ENCODE results near the gene FALEC. TPM values are rescaled to one million over a fixed set of nuclear protein-coding genes. Genes with fewer than 3 reads are reported as not detected.

Gene FALEC
- total RNA-seq, 1 experiment from 2014 or later = 1.0 TPM

DNA sequence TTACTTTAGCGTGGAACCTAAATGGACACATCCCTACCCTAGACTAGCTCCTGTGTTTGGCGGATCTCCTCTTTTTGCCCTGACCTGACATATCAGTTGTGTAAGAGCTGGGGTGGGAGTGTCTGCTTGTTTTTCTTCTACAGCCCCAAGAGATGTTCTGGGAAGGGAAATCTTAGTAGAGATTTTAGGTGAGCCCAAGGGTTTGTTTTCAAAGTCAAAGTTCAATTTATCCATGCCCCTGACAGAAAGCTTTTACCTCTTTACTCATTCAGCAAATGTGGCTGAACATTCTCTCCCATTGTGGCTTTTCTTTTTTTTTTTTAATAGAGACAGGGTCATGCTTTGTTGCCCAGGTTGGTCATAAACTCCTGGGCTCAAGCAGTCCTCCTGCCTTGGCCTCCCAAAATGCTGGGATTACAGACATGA is 35.6 kb upstream of the FALEC start:
- no TSS peak for BruUV-seq (replicated peaks)
- Histone ChIP-seq H3K36me3 (ENCODE audit: control insufficient read depth, insufficient read depth, low read length) (no peaks in the 10 kb centered on the region), H3K4me3 (ENCODE audit: low read depth in 2 of 2, low read length in 2 of 2) (no peak overlapping the region), H3K4me1 (ENCODE audit: control insufficient read depth, insufficient read depth, low read length) (no peaks in the 10 kb centered on the region), H3K27ac (ENCODE audit: low read length) (no peak overlapping the region), H3K27me3 (ENCODE audit: control insufficient read depth, insufficient read depth, low read length) (no peaks in the 10 kb centered on the region), H3K9me3 (ENCODE audit: control insufficient read depth, insufficient read depth, low read depth, low read length) (no peaks in the 10 kb centered on the region)
- TF ChIP-seq, protein P1, sequence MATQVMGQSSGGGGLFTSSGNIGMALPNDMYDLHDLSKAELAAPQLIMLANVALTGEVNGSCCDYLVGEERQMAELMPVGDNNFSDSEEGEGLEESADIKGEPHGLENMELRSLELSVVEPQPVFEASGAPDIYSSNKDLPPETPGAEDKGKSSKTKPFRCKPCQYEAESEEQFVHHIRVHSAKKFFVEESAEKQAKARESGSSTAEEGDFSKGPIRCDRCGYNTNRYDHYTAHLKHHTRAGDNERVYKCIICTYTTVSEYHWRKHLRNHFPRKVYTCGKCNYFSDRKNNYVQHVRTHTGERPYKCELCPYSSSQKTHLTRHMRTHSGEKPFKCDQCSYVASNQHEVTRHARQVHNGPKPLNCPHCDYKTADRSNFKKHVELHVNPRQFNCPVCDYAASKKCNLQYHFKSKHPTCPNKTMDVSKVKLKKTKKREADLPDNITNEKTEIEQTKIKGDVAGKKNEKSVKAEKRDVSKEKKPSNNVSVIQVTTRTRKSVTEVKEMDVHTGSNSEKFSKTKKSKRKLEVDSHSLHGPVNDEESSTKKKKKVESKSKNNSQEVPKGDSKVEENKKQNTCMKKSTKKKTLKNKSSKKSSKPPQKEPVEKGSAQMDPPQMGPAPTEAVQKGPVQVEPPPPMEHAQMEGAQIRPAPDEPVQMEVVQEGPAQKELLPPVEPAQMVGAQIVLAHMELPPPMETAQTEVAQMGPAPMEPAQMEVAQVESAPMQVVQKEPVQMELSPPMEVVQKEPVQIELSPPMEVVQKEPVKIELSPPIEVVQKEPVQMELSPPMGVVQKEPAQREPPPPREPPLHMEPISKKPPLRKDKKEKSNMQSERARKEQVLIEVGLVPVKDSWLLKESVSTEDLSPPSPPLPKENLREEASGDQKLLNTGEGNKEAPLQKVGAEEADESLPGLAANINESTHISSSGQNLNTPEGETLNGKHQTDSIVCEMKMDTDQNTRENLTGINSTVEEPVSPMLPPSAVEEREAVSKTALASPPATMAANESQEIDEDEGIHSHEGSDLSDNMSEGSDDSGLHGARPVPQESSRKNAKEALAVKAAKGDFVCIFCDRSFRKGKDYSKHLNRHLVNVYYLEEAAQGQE (IDR thresholded peaks at IDR 0.05; ENCODE audit: insufficient read depth in 1 of 2, low read depth in 2 of 2, low read length in 1 of 2) = no peak
- TF ChIP-seq SIN3A (IDR thresholded peaks at IDR 0.05; ENCODE audit: borderline replicate concordance, insufficient read depth, low read depth, low read length) (no peak), TCF7L2 (IDR thresholded peaks at IDR 0.05; ENCODE audit: low read depth, low read length) (no peak)
- ATAC-seq = no peak
- CTCF ChIA-PET = no interaction called here
- no peak for DNase-seq (ENCODE audit: low read depth, low spot score)
- in situ Hi-C loops (cut with HindIII; ENCODE audit: low pct_unique_long_range_greater_than_20kb, low sequenced_read_pairs) = no loop called here
- POLR2A ChIA-PET = interaction anchor here (0.7 kb wide), 1 partner anchor 84 kb away, joined by 8 read pairs; no protein-coding TSS in a partner anchor
- intact Hi-C loops (cut with micrococcal nuclease; ENCODE audit: unreplicated experiment) = no loop called here

GRCh38 chr1:150484431-150484830 is 31.1 kb upstream of the FALEC start:
- POLR2A ChIA-PET = no interaction called here

DNA sequence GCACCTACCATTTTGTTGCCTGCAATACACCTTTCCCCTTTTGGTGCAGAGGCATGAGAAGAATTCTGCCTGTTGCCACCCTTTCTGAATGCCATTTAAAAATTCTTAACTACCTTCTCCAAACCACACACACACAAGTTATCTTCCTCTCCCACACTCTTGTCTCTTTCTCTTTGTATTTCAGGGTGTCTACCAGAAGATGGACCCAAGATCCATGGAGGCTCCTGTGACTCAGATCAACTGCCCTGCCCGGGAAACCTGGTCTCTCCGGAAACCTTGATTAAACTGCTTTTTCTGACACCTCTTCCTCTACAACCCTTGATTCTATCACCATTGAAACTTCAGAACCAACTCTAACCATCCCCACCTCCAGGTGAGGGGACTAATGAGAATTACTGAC is 30.7 kb upstream of the FALEC start:
- H3K36me3 ChIP-seq (ENCODE audit: control insufficient read depth, insufficient read depth, low read length) = no peaks in the 10 kb centered on the region; the same call in 1 of the 2 replicates
- H3K27ac ChIP-seq (ENCODE audit: low read length) = no peak overlapping the region
- POLR2A ChIA-PET = no interaction called here
- BruUV-seq (replicated peaks) = no TSS peak
- CTCF ChIA-PET = no interaction called here
- H3K4me1 ChIP-seq (ENCODE audit: control insufficient read depth, insufficient read depth, low read length) = peaks cover 7% of the 10 kb centered on the region
- TF ChIP-seq POLR2AphosphoS5 (IDR thresholded peaks at IDR 0.05; ENCODE audit: low read depth, low read length) = no peak
- TF ChIP-seq, protein P1 (IDR thresholded peaks at IDR 0.05; ENCODE audit: insufficient read depth in 1 of 2, low read depth in 2 of 2, low read length in 1 of 2) = no peak
- TF ChIP-seq, protein P2, sequence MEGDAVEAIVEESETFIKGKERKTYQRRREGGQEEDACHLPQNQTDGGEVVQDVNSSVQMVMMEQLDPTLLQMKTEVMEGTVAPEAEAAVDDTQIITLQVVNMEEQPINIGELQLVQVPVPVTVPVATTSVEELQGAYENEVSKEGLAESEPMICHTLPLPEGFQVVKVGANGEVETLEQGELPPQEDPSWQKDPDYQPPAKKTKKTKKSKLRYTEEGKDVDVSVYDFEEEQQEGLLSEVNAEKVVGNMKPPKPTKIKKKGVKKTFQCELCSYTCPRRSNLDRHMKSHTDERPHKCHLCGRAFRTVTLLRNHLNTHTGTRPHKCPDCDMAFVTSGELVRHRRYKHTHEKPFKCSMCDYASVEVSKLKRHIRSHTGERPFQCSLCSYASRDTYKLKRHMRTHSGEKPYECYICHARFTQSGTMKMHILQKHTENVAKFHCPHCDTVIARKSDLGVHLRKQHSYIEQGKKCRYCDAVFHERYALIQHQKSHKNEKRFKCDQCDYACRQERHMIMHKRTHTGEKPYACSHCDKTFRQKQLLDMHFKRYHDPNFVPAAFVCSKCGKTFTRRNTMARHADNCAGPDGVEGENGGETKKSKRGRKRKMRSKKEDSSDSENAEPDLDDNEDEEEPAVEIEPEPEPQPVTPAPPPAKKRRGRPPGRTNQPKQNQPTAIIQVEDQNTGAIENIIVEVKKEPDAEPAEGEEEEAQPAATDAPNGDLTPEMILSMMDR (IDR thresholded peaks at IDR 0.05) = no peak; the same call in 1 of the 2 replicates
- no peak for TF ChIP-seq SIN3A (IDR thresholded peaks at IDR 0.05; ENCODE audit: borderline replicate concordance, insufficient read depth, low read depth, low read length)
- TF ChIP-seq TCF7L2 (IDR thresholded peaks at IDR 0.05; ENCODE audit: low read depth, low read length) = no peak
- H3K4me3 ChIP-seq (ENCODE audit: low read depth in 2 of 2, low read length in 2 of 2) = no peak overlapping the region
- no peak for DNase-seq (ENCODE audit: low read depth, low spot score)
- intact Hi-C loops (cut with micrococcal nuclease; ENCODE audit: unreplicated experiment) = no loop called here
- no peaks in the 10 kb centered on the region for H3K27me3 ChIP-seq (ENCODE audit: control insufficient read depth, insufficient read depth, low read length)
- in situ Hi-C loops (cut with HindIII; ENCODE audit: low pct_unique_long_range_greater_than_20kb, low sequenced_read_pairs) = no loop called here
- ATAC-seq = no peak
- no peaks in the 10 kb centered on the region for H3K9me3 ChIP-seq (ENCODE audit: control insufficient read depth, insufficient read depth, low read depth, low read length)

More at GRCh38 chr1:150484431-150484830, 31.1 kb upstream of the FALEC start:
- CTCF ChIA-PET = no interaction called here
- DNase-seq (ENCODE audit: low read depth, low spot score) (no peak), ATAC-seq (no peak)
- H3K4me3 ChIP-seq (ENCODE audit: low read depth in 2 of 2, low read length in 2 of 2) = no peak overlapping the region
- in situ Hi-C loops (cut with HindIII; ENCODE audit: low pct_unique_long_range_greater_than_20kb, low sequenced_read_pairs) (no loop called here), intact Hi-C loops (cut with micrococcal nuclease; ENCODE audit: unreplicated experiment) (no loop called here)
- H3K9me3 ChIP-seq (ENCODE audit: control insufficient read depth, insufficient read depth, low read depth, low read length) = no peaks in the 10 kb centered on the region
- no peaks in the 10 kb centered on the region for H3K27me3 ChIP-seq (ENCODE audit: control insufficient read depth, insufficient read depth, low read length)
- peaks cover 7% of the 10 kb centered on the region for H3K4me1 ChIP-seq (ENCODE audit: control insufficient read depth, insufficient read depth, low read length)
- H3K27ac ChIP-seq (ENCODE audit: low read length) = no peak overlapping the region
- BruUV-seq (replicated peaks) = no TSS peak
- TF ChIP-seq SIN3A (IDR thresholded peaks at IDR 0.05; ENCODE audit: borderline replicate concordance, insufficient read depth, low read depth, low read length) (no peak), POLR2AphosphoS5 (IDR thresholded peaks at IDR 0.05; ENCODE audit: low read depth, low read length) (no peak), TCF7L2 (IDR thresholded peaks at IDR 0.05; ENCODE audit: low read depth, low read length) (no peak)
- TF ChIP-seq, protein P2 (IDR thresholded peaks at IDR 0.05) = no peak
- no peaks in the 10 kb centered on the region; the same call in 1 of the 2 replicates for H3K36me3 ChIP-seq (ENCODE audit: control insufficient read depth, insufficient read depth, low read length)
